Adrenal gland (tissue), 5 donors: ENCODE measurements around the gene B9D1.

Experiments used
- CTCF ChIP-seq, 6 experiments: fragments of 450-650 bp in 4 of 6; fragments of 200-600 bp in 2 of 6; sonication (generic) in 1 of 6; IDR thresholded peaks; 1 replicate in 5 of 6; 2 replicates in 1 of 6; pipeline versions ENCODE4 v1.5.1 to v1.8.0; 2016 to 2021; ENCODE audit warnings: antibody characterized with exemption in 6 of 6, mild to moderate bottlenecking in 2 of 6, moderate library complexity in 1 of 6
- POLR2A ChIP-seq, 2 donors: fragments of 450-650 bp; IDR thresholded peaks; one replicate each; pipeline ENCODE4 v1.6.1; 2017; ENCODE audit warnings: antibody characterized with exemption in 2 of 2, mild to moderate bottlenecking in 2 of 2, moderate library complexity in 1 of 2
- donor health status: DM: no; HTN: no; CAD: no.

- TF ChIP-seq POLR2A (IDR thresholded peaks at IDR 0.05) (no peak), CTCF (IDR thresholded peaks at IDR 0.05) (no peak)
Observed at GRCh38 chr17:19329136-19329535, 33.4 kb downstream of the B9D1 start.
